Natural killer cell treated with Interleukin-12 subunit alpha and Interleukin-12 subunit beta and Interleukin-15 and Interleukin-18, amount 100 ng/mL, for 72 hours (primary cell): ENCODE data around the gene GSTK1. TPM values are rescaled to one million over a fixed set of nuclear protein-coding genes. Genes with fewer than 3 reads are reported as not detected.
"Not testable (repeated sequence)": the region's sequence is repeated elsewhere in the genome, so short reads cannot be mapped to it uniquely, and the experiment has no call there.

ENCODE experiments used
- ATAC-seq, 2 donors: fragments of 150-1000 bp; cut with Tn5 transposase in 1 of 2; sonication (Bioruptor Pico), chemical (Tn5 transposase) in 1 of 2; 2 replicates each; pipeline ENCODE4 v1.10.0; 2021
- DNase-seq: peaks from one replicate; pipeline ENCODE4 v3.0.0; 2022; ENCODE audit warnings: low spot score
- H3K27ac Mint-ChIP-seq, 2 donors: 1 replicate in 1 of 2; 2 replicates in 1 of 2; pipeline ENCODE4 v1.8.0; 2022; ENCODE audit warnings: mixed read lengths in 2 of 2, mild to moderate bottlenecking in 1 of 2, moderate library complexity in 1 of 2
- H3K27me3 Mint-ChIP-seq, 2 donors: 1 replicate in 1 of 2; 2 replicates in 1 of 2; pipeline ENCODE4 v1.8.0; 2022; ENCODE audit warnings: mixed read lengths in 2 of 2
- H3K36me3 Mint-ChIP-seq: one replicate; pipeline ENCODE4 v1.8.0; 2022; ENCODE audit warnings: mixed read lengths
- H3K4me1 Mint-ChIP-seq, 2 donors: 1 replicate in 1 of 2; 2 replicates in 1 of 2; pipeline ENCODE4 v1.8.0; 2022; ENCODE audit warnings: low read depth in 2 of 2, mixed read lengths in 2 of 2, mild to moderate bottlenecking in 1 of 2
- H3K4me3 Mint-ChIP-seq: one replicate; pipeline ENCODE4 v1.8.0; 2022; ENCODE audit warnings: mixed read lengths
- H3K9me3 Mint-ChIP-seq: 2 replicates; pipeline ENCODE4 v1.8.0; 2022; ENCODE audit warnings: mixed read lengths
- total RNA-seq, 2 donors: library from RNA; stranded (reverse); gene quantifications; one replicate each; pipeline ENCODE4 v1.2.3, GENCODE V29; 2022

Gene GSTK1
- total RNA-seq, 2 donors from 2014 or later, result 133 to 233 TPM

DNA sequence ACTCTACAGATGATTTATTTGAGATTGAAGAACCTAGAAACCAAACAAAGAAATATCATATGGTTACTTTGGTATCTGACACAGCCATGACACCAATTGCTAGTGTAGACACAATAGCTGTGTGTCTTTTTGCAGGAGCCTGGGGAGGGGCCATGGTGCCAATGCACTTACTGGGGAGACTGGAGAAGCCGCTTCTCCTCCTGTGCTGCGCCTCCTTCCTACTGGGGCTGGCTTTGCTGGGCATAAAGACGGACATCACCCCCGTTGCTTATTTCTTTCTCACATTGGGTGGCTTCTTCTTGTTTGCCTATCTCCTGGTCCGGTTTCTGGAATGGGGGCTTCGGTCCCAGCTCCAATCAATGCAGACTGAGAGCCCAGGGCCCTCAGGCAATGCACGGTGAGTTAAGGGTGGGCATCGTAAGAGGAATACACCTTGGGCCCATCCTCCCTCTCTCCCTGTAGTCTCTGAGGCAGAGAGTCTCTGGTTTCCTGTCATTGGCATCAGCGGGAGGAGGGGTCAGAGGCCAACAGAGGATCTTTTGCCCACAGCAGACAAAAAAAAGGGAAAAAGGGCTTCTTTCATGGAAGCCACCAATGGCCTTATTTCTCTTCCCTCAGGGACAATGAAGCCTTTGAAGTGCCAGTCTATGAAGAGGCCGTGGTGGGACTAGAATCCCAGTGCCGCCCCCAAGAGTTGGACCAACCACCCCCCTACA is 22.7 kb downstream of the GSTK1 start:
- Mint-ChIP-seq H3K36me3 (peaks cover 7% of the 10 kb centered on the region), H3K4me1 (peaks cover 24 to 34% of the 10 kb centered on the region in 2 donors), H3K27ac (no peak overlapping the region), H3K9me3 (no peaks in the 10 kb centered on the region), H3K27me3 (no peaks in the 10 kb centered on the region), H3K4me3 (no peak overlapping the region)
- ATAC-seq, result no peak
- DNase-seq, result no peak

DNA sequence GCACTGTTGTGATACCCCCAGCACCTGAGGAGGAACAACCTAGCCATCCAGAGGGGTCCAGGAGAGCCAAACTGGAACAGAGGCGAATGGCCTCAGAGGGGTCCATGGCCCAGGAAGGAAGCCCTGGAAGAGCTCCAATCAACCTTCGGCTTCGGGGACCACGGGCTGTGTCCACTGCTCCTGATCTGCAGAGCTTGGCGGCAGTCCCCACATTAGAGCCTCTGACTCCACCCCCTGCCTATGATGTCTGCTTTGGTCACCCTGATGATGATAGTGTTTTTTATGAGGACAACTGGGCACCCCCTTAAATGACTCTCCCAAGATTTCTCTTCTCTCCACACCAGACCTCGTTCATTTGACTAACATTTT is 23.3 kb downstream of the GSTK1 start:
- ATAC-seq (no peak), DNase-seq (no peak)
- Mint-ChIP-seq H3K27ac (peak overlapping the region; percentile 55 to 90), H3K36me3 (peaks cover 12% of the 10 kb centered on the region), H3K9me3 (no peaks in the 10 kb centered on the region), H3K27me3 (no peaks in the 10 kb centered on the region), H3K4me1 (peaks cover 28 to 39% of the 10 kb centered on the region in 2 donors), H3K4me3 (peak overlapping the region; percentile 91)

- Mint-ChIP-seq H3K36me3 (peaks cover 14% of the 10 kb centered on the region), H3K4me1 (peaks cover 28 to 41% of the 10 kb centered on the region in 2 donors), H3K9me3 (no peaks in the 10 kb centered on the region), H3K4me3 (peak overlapping the region; percentile 91), H3K27me3 (no peaks in the 10 kb centered on the region), H3K27ac (peak overlapping the region; percentile 90 to 93)
- ATAC-seq (no peak), DNase-seq (no peak)
Observed at GRCh38 chr7:143287339-143287934, 24.2 kb downstream of the GSTK1 start.

DNA sequence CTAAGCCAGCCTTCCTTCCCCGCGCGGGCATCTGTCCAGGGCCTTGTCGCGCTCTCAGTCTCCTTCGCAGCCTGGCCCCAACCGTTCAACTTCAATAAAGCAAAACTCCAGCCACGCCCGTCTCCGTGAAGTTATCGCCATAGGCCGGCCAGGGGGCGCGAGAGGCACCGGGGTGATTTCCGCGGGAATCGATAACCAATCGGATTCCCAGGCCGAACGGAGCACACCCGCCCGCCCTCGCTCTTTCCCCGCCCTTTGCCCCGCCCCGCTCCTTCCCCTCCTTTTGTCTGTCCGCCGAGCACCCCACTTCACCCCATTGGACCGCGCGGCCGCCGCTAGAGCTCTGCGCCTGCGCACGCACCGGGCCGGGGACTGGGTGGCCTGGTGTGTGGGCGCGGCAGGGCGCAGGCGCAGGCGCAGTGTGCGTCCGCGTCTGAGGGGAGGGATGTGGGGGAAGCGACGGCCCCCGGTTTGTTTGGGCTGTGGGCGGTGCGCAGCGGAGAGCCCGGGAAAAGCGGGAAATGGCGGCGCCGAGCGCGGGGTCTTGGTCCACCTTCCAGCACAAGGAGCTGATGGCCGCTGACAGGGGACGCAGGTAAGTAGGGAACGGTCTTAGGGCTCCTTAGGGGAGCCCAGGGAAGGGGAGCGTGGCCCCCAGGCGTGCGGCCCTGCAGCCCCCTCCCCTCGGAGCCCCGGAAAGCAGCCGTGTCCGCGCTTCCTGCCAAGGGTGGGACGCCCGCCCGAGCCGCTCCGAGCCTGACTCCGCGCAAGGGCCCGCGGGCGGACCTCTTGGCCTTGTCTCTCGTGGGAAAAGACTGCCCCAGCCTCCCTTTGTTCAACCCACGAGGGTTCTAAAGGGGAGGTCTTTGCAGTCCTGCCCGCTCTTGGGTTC is 24.9 kb downstream of the GSTK1 start, which contains the start of gene CASP2:
Gene CASP2, plus strand, starts transcription at position 417 of the 892 bp plus-strand sequence. Its CDS starts 105 bp downstream, at position 522.
- DNase-seq (peak; percentile 100), ATAC-seq (peak; percentile 98 to 99)
- H3K9me3 Mint-ChIP-seq, result no peaks in the 10 kb centered on the region
- peak within 1 kb of the TSS; percentile 91 for H3K4me3 Mint-ChIP-seq
- H3K27me3 Mint-ChIP-seq, result no peaks in the 10 kb centered on the region
- peaks cover 14% of the 10 kb centered on the region for H3K36me3 Mint-ChIP-seq
- peak within 1 kb of the TSS; percentile 90 to 93 for H3K27ac Mint-ChIP-seq
- peaks cover 28 to 41% of the 10 kb centered on the region in 2 donors for H3K4me1 Mint-ChIP-seq

GRCh38 chr7:143288836-143289235 is 25.6 kb downstream of the GSTK1 start:
- peaks cover 28 to 44% of the 10 kb centered on the region in 2 donors for H3K4me1 Mint-ChIP-seq
- peaks cover 16% of the 10 kb centered on the region for H3K36me3 Mint-ChIP-seq
- no peak for DNase-seq
- peak overlapping the region; percentile 90 to 93 for H3K27ac Mint-ChIP-seq
- H3K4me3 Mint-ChIP-seq, result peak overlapping the region; percentile 91
- H3K27me3 Mint-ChIP-seq, result no peaks in the 10 kb centered on the region
- no peaks in the 10 kb centered on the region for H3K9me3 Mint-ChIP-seq
- ATAC-seq, result no peak

DNA sequence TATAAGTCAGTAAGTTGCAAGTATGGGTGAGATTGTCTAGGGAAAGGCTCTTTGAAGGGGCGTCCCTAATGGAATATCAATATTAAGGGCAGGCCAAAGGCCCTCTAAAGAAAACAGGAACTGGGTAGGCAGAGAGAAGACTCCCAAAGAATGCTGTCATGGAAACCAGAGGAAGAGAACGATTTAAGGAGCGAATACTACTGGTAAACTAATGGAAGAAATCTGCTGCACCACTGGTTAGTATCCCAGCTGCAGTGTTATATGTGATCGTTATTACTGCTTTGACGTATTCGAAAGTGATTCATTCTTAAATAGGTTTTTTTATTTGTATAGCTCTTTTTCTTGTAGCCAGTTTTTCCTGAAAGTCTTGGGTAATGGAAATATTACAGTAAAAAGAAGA is 26.2 kb downstream of the GSTK1 start:
- peaks cover 22% of the 10 kb centered on the region for H3K36me3 Mint-ChIP-seq
- peak overlapping the region; percentile 91 for H3K4me3 Mint-ChIP-seq
- DNase-seq (no peak), ATAC-seq (no peak)
- no peaks in the 10 kb centered on the region for H3K9me3 Mint-ChIP-seq
- H3K27me3 Mint-ChIP-seq, result no peaks in the 10 kb centered on the region
- peak overlapping the region; percentile 90 to 93 for H3K27ac Mint-ChIP-seq
- H3K4me1 Mint-ChIP-seq, result peaks cover 33 to 50% of the 10 kb centered on the region in 2 donors

DNA sequence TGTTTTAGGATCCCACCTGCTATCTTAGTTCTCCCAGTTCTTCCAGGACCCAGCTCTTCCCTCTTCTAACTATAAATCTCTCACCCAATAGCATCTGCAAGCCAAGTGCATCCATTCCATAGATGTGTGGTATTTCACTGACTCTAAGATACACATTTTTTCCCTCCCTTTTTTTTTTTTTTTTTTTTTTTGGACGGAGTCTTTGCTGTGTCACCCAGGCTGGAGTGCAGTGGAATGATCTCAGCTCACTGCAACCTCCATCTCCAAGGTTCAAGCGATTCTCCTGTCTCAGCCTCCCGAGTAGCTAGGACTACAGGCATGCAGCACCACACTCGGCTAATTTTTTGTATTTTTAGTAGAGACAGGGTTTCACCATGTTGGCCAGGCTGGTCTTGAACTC is 26.6 kb downstream of the GSTK1 start:
- Mint-ChIP-seq H3K27ac (peak overlapping the region; percentile 90 to 93), H3K4me3 (peak overlapping the region; percentile 91), H3K4me1 (peaks cover 34 to 53% of the 10 kb centered on the region in 2 donors), H3K36me3 (peaks cover 25% of the 10 kb centered on the region)
- not testable (repeated sequence) for H3K9me3 Mint-ChIP-seq, ATAC-seq, H3K27me3 Mint-ChIP-seq, DNase-seq

GRCh38 chr7:143290293-143290692 is 27.1 kb downstream of the GSTK1 start:
- no peak for DNase-seq
- H3K36me3 Mint-ChIP-seq, result peaks cover 26% of the 10 kb centered on the region
- peaks cover 34 to 53% of the 10 kb centered on the region in 2 donors for H3K4me1 Mint-ChIP-seq
- ATAC-seq, result no peak
- no peaks in the 10 kb centered on the region for H3K27me3 Mint-ChIP-seq
- no peaks in the 10 kb centered on the region for H3K9me3 Mint-ChIP-seq
- peak overlapping the region; percentile 90 to 93 for H3K27ac Mint-ChIP-seq
- H3K4me3 Mint-ChIP-seq, result peak overlapping the region; percentile 91

- Mint-ChIP-seq H3K9me3 (no peaks in the 10 kb centered on the region), H3K4me1 (peaks cover 36 to 56% of the 10 kb centered on the region in 2 donors), H3K27me3 (no peaks in the 10 kb centered on the region), H3K27ac (peak overlapping the region in 1 of 2 donors; percentile 35), H3K4me3 (no peak overlapping the region), H3K36me3 (peaks cover 34% of the 10 kb centered on the region)
- no peak for DNase-seq
- no peak for ATAC-seq
Observed at GRCh38 chr7:143292876-143293275, 29.6 kb downstream of the GSTK1 start.

DNA sequence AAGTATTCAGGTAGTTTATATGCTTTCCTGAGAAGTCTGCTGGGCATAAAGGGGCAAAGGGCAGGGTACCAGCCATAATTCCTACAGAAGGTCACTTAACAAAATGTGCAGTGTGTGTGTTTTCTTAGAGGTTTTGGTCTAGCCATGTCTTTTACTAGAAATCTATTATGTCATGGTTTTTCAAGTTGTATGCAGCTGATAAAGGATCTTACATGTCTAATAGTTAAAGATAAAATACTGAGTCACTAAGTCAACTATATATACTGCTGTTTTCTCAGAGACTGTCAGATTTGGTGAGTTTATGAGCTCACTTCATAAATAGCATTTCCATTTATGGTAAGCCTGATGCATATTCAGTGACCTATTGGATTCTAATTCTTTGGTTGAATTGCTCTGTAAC is 32.6 kb downstream of the GSTK1 start:
- ATAC-seq (no peak), DNase-seq (no peak)
- no peaks in the 10 kb centered on the region for H3K27me3 Mint-ChIP-seq
- peaks cover 48% of the 10 kb centered on the region for H3K36me3 Mint-ChIP-seq
- H3K4me1 Mint-ChIP-seq, result peaks cover 25 to 45% of the 10 kb centered on the region in 2 donors
- no peak overlapping the region for H3K4me3 Mint-ChIP-seq
- H3K9me3 Mint-ChIP-seq, result no peaks in the 10 kb centered on the region
- peak overlapping the region in 1 of 2 donors; percentile 2 for H3K27ac Mint-ChIP-seq

GRCh38 chr7:143296686-143297085 is 33.4 kb downstream of the GSTK1 start:
- Mint-ChIP-seq H3K4me1 (peaks cover 22 to 42% of the 10 kb centered on the region in 2 donors), H3K27ac (no peak overlapping the region)

GRCh38 chr7:143299346-143299745 is 36.1 kb downstream of the GSTK1 start:
- peaks cover 60% of the 10 kb centered on the region for H3K36me3 Mint-ChIP-seq
- H3K9me3 Mint-ChIP-seq, result no peaks in the 10 kb centered on the region
- H3K4me3 Mint-ChIP-seq, result no peak overlapping the region
- no peak for ATAC-seq
- no peaks in the 10 kb centered on the region for H3K27me3 Mint-ChIP-seq
- no peak for DNase-seq
- peaks cover 18 to 33% of the 10 kb centered on the region in 2 donors for H3K4me1 Mint-ChIP-seq
- H3K27ac Mint-ChIP-seq, result peak overlapping the region in 1 of 2 donors; percentile 20

More at GRCh38 chr7:143296686-143297085, 33.4 kb downstream of the GSTK1 start:
- no peaks in the 10 kb centered on the region for H3K27me3 Mint-ChIP-seq
- DNase-seq, result no peak
- H3K9me3 Mint-ChIP-seq, result no peaks in the 10 kb centered on the region
- peaks cover 48% of the 10 kb centered on the region for H3K36me3 Mint-ChIP-seq
- ATAC-seq, result no peak
- H3K4me3 Mint-ChIP-seq, result no peak overlapping the region

DNA sequence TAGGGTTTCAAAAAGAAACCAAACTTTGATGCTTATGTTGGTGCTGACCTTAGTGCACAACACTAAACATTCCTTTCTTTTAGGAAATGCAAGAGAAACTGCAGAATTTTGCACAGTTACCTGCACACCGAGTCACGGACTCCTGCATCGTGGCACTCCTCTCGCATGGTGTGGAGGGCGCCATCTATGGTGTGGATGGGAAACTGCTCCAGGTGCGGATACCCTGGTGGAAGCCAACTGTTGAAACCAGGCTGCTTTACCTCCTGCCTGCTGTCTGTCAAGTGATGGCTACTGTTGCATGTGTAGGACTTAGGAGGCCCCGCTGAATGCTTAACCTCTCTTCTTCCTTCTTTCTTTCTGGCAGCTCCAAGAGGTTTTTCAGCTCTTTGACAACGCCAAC is 36.6 kb downstream of the GSTK1 start:
- Mint-ChIP-seq H3K4me3 (no peak overlapping the region), H3K27me3 (no peaks in the 10 kb centered on the region), H3K9me3 (no peaks in the 10 kb centered on the region), H3K36me3 (peaks cover 58% of the 10 kb centered on the region), H3K4me1 (peaks cover 15 to 29% of the 10 kb centered on the region in 2 donors), H3K27ac (no peak overlapping the region)
- no peak for DNase-seq
- ATAC-seq, result peak in 1 of 2 donors; percentile 64
